B cell (primary cell): ENCODE data around the gene ASTN2. TPM values are rescaled to one million over a fixed set of nuclear protein-coding genes. Genes with fewer than 3 reads are reported as not detected.

Experiments
- ATAC-seq: fragments of 200-7000 bp; cut with Tn5 transposase; one replicate; pipeline ENCODE4 v1.10.0; 2021; ENCODE audit warnings: low read depth, mild to moderate bottlenecking, moderate number of reproducible peaks, moderate library complexity
- CTCF ChIA-PET: fragments of 350-600 bp; sonication (Branson Sonifier 250); formaldehyde crosslinking; loops from one replicate; lab custom pipeline; 2021; ENCODE audit warnings: antibody characterized with exemption, inconsistent platforms; lab: Charles Lee
- POLR2A ChIA-PET: fragments of 350-600 bp; sonication (Branson Sonifier 250); formaldehyde crosslinking; loops from one replicate; lab custom pipeline; 2021; ENCODE audit warnings: antibody characterized with exemption; lab: Charles Lee
- DNase-seq: peaks from one replicate; pipeline ENCODE4 v3.0.0; 2013
- H2AFZ ChIP-seq: 2 replicates; pipeline ENCODE4 v1.6.1; 2012; ENCODE audit warnings: mild to moderate bottlenecking, low read depth, low read length; ENCODE audit not compliant: insufficient read depth, poor library complexity, severe bottlenecking
- H3K27ac ChIP-seq, 2 donors: 1 replicate in 1 of 2; 2 replicates in 1 of 2; pipeline ENCODE4 v1.5.1; 2012 to 2013; ENCODE audit warnings: low read length in 2 of 2, mild to moderate bottlenecking in 2 of 2, moderate library complexity in 1 of 2
- H3K27me3 ChIP-seq, 4 experiments: fragments of 200-600 bp in 1 of 4; sonication (generic) in 1 of 4; replicated peaks in 1 of 4; 1 replicate in 2 of 4; 2 replicates in 2 of 4; pipeline versions ENCODE4 v1.6.1 to v1.7.0; 2013 to 2016; ENCODE audit warnings: low read length in 3 of 4, mild to moderate bottlenecking in 2 of 4, mixed read lengths in 1 of 4, moderate library complexity in 1 of 4; ENCODE audit not compliant: insufficient read depth in 4 of 4, control insufficient read depth in 3 of 4; ENCODE audit errors: control extremely low read depth in 1 of 4
- H3K36me3 ChIP-seq, 2 experiments: replicated peaks in 1 of 2; 1 replicate in 1 of 2; 2 replicates in 1 of 2; pipeline versions ENCODE4 v1.6.1 to v1.7.1; 2013; ENCODE audit warnings: low read length in 1 of 2; ENCODE audit not compliant: insufficient read depth in 2 of 2, control insufficient read depth in 1 of 2; ENCODE audit errors: control extremely low read depth in 1 of 2, extremely low read depth in 1 of 2
- H3K4me1 ChIP-seq, 2 donors: fragments of 200-600 bp in 1 of 2; sonication (generic) in 1 of 2; 1 replicate in 1 of 2; 2 replicates in 1 of 2; pipeline versions ENCODE4 v1.5.1 to v1.6.1; 2013 to 2017; ENCODE audit warnings: low read length in 2 of 2; ENCODE audit not compliant: control insufficient read depth in 2 of 2, insufficient read depth in 2 of 2
- H3K4me2 ChIP-seq: replicated peaks from 2 replicates; pipeline ENCODE3; 2012; ENCODE audit warnings: mild to moderate bottlenecking, low read depth, low read length; ENCODE audit not compliant: poor library complexity, severe bottlenecking
- H3K4me3 ChIP-seq, 5 experiments: fragments of 200-600 bp in 1 of 5; sonication (generic) in 1 of 5; 1 replicate in 3 of 5; 2 replicates in 2 of 5; pipeline versions ENCODE4 v1.5.1 to v1.7.0; 2011 to 2016; ENCODE audit warnings: low read length in 4 of 5, mild to moderate bottlenecking in 4 of 5, low read depth in 2 of 5, control low read depth in 1 of 5, moderate library complexity in 1 of 5; ENCODE audit not compliant: insufficient read depth in 1 of 5; ENCODE audit errors: control extremely low read depth in 1 of 5, extremely low read depth in 1 of 5
- H3K79me2 ChIP-seq: fragments of 200-600 bp; sonication (generic); one replicate; pipeline ENCODE4 v1.6.0; 2016; ENCODE audit warnings: low read length; ENCODE audit not compliant: control insufficient read depth, insufficient read depth
- H3K9ac ChIP-seq: fragments of 200-600 bp; sonication (generic); 2 replicates; pipeline ENCODE4 v1.6.1; 2017; ENCODE audit warnings: mild to moderate bottlenecking, low read length, moderate library complexity
- H3K9me3 ChIP-seq, 3 donors: one replicate each; pipeline versions ENCODE4 v1.6.1 to v1.7.1; 2013; ENCODE audit warnings: low read length in 2 of 3; ENCODE audit not compliant: control insufficient read depth in 2 of 3, insufficient read depth in 1 of 3; ENCODE audit errors: control extremely low read depth in 1 of 3
- H4K20me1 ChIP-seq: 2 replicates; pipeline ENCODE4 v1.6.0; 2012; ENCODE audit warnings: mild to moderate bottlenecking, low read length; ENCODE audit not compliant: insufficient read depth, control insufficient read depth, poor library complexity, severe bottlenecking
- H3K27ac Mint-ChIP-seq: one replicate; pipeline ENCODE4 v1.8.0; 2021; ENCODE audit warnings: mixed read lengths
- H3K27me3 Mint-ChIP-seq: one replicate; pipeline ENCODE4 v1.8.0; 2021; ENCODE audit warnings: mixed read lengths
- H3K4me1 Mint-ChIP-seq: one replicate; pipeline ENCODE4 v1.8.0; 2021; ENCODE audit warnings: mixed read lengths
- H3K4me3 Mint-ChIP-seq: one replicate; pipeline ENCODE4 v1.8.0; 2021; ENCODE audit warnings: mixed read lengths
- H3K9me3 Mint-ChIP-seq: one replicate; pipeline ENCODE4 v1.8.0; 2022; ENCODE audit warnings: mixed read lengths; ENCODE audit not compliant: insufficient read depth
- CTCF ChIP-seq: fragments of 200-600 bp; IDR thresholded peaks from one replicate; pipeline ENCODE4 v1.8.0; 2022; ENCODE audit warnings: antibody characterized with exemption, mild to moderate bottlenecking
- EZH2 ChIP-seq: IDR thresholded peaks from 2 replicates; pipeline ENCODE4 v1.6.1; 2012; ENCODE audit warnings: borderline replicate concordance, low read depth, mild to moderate bottlenecking, moderate library complexity, low read length; ENCODE audit not compliant: insufficient read depth, poor library complexity, severe bottlenecking
- WGBS: methylation state at CpG from one replicate; pipeline ENCODE4 v1.1.5; 2013; ENCODE audit warnings: missing lambda C conversion rate; ENCODE audit not compliant: insufficient coverage; 5-methylcytosine and 5-hydroxymethylcytosine counted together
- intact Hi-C: fragments of 100-400 bp; cut with micrococcal nuclease; formaldehyde crosslinking; loops from one replicate; pipeline ENCODE4 v1.10.0; 2022
- polyA plus RNA-seq: library from polyadenylated mRNA; depleted of rRNA; stranded (reverse); fragments of >200 nt; gene quantifications from 2 replicates; pipeline ENCODE4 v1.2.3, GENCODE V29; 2012
- total RNA-seq, 2 donors: library from RNA; stranded (reverse); fragments of 120-200 nt in 1 of 2; gene quantifications; 1 replicate in 1 of 2; 2 replicates in 1 of 2; pipeline versions ENCODE4 v1.2.3 to v1.2.4, GENCODE V29; 2013 to 2022

ASTN2 gene
- total and polyA plus RNA-seq, 2 donors (not counting 1 experiment from before 2014, with no cell fraction given): 1.2 to 3.6 TPM

GRCh38 chr9:116394070-116394469, 1020.8 kb downstream of the ASTN2 start:
- H3K4me3 Mint-ChIP-seq: no peak overlapping the region
- H3K4me1 Mint-ChIP-seq: no peaks in the 10 kb centered on the region

GRCh38 chr9:116393198-116393597, 1021.7 kb downstream of the ASTN2 start:
- Mint-ChIP-seq H3K27ac (no peak overlapping the region), H3K9me3 (no peaks in the 10 kb centered on the region), H3K4me3 (no peak overlapping the region), H3K27me3 (no peaks in the 10 kb centered on the region), H3K4me1 (no peaks in the 10 kb centered on the region)
- Histone ChIP-seq H3K9me3 (no peaks in the 10 kb centered on the region), H3K79me2 (no peaks in the 10 kb centered on the region), H2AFZ (no peak overlapping the region), H3K27me3 (no peaks in the 10 kb centered on the region), H3K36me3 (no peaks in the 10 kb centered on the region), H3K4me2 (no peak overlapping the region), H3K27ac (no peak overlapping the region), H4K20me1 (no peaks in the 10 kb centered on the region), H3K4me1 (no peaks in the 10 kb centered on the region), H3K4me3 (no peak overlapping the region), H3K9ac (no peak overlapping the region)
- DNase-seq: no peak
- ChIA-PET CTCF (no interaction called here), POLR2A (no interaction called here)
- WGBS: 83% methylated on average over 1 of the region's 1 CpG
- intact Hi-C loops: no loop called here
- ATAC-seq: no peak
- TF ChIP-seq EZH2: no peak
- no peak for TF ChIP-seq CTCF

More at GRCh38 chr9:116394070-116394469, 1020.8 kb downstream of the ASTN2 start:
- CTCF ChIA-PET: no interaction called here
- H3K4me2 ChIP-seq: no peak overlapping the region
- 98% methylated on average over 3 of the region's 6 CpGs for WGBS
- H3K27me3 Mint-ChIP-seq: no peaks in the 10 kb centered on the region
- H3K27me3 ChIP-seq: no peaks in the 10 kb centered on the region
- H3K4me1 ChIP-seq: no peaks in the 10 kb centered on the region
- H2AFZ ChIP-seq: no peak overlapping the region
- no peak overlapping the region for H3K9ac ChIP-seq
- no peaks in the 10 kb centered on the region for H3K36me3 ChIP-seq
- H3K79me2 ChIP-seq: no peaks in the 10 kb centered on the region
- TF ChIP-seq CTCF: no peak
- no peak for TF ChIP-seq EZH2
- H3K9me3 Mint-ChIP-seq: no peaks in the 10 kb centered on the region
- POLR2A ChIA-PET: no interaction called here
- H3K9me3 ChIP-seq: no peaks in the 10 kb centered on the region
- intact Hi-C loops: no loop called here
- DNase-seq: no peak
- no peak overlapping the region for H3K27ac Mint-ChIP-seq
- H3K27ac ChIP-seq: no peak overlapping the region
- no peak for ATAC-seq
- H3K4me3 ChIP-seq: no peak overlapping the region
- H4K20me1 ChIP-seq: no peaks in the 10 kb centered on the region
